AG09309 (cell line): ENCODE results near the gene ABHD12.

ENCODE experiments used
- DNase-seq: peaks from one replicate; pipeline ENCODE4 v3.0.0-alpha.2; 2010; ENCODE audit warnings: low read depth
- H3K4me3 ChIP-seq: 2 replicates; pipeline ENCODE4 v1.5.1; 2011; ENCODE audit warnings: mild to moderate bottlenecking, low read depth, low read length, moderate library complexity; ENCODE audit not compliant: control insufficient read depth
- TF ChIP-seq, protein P1 (sequence below): IDR thresholded peaks from 2 replicates; pipeline ENCODE4 v1.5.1; 2011; ENCODE audit warnings: mild to moderate bottlenecking, low read depth, low read length, inconsistent platforms; ENCODE audit not compliant: insufficient read depth, control insufficient read depth; ENCODE audit errors: missing control alignments

The ABHD12 gene

DNA sequence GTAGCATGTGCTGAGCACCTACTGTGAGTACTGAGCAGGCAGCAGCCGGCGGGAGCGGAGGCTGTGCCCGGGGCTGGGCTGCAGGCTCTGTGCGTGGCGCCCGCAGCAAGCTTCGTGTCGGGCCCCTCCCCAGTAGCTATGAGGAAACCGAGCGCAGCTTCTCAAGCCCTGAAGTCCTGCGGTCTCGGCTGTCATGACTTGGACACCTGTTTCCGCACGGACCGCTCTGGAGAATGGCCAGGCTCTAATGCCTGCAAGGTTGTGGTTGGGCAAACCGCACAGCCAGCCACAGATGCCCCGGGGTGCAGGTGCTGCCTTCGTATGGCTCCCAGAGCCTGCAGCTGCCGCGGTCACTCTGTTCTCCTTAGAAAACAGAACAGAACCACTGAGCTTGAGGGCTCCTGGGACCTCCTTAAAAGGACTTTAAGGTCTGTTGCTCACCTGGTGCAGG is 109.1 kb downstream of the ABHD12 start:
- DNase-seq: no peak
- H3K4me3 ChIP-seq: no peak overlapping the region
- TF ChIP-seq, protein P1, sequence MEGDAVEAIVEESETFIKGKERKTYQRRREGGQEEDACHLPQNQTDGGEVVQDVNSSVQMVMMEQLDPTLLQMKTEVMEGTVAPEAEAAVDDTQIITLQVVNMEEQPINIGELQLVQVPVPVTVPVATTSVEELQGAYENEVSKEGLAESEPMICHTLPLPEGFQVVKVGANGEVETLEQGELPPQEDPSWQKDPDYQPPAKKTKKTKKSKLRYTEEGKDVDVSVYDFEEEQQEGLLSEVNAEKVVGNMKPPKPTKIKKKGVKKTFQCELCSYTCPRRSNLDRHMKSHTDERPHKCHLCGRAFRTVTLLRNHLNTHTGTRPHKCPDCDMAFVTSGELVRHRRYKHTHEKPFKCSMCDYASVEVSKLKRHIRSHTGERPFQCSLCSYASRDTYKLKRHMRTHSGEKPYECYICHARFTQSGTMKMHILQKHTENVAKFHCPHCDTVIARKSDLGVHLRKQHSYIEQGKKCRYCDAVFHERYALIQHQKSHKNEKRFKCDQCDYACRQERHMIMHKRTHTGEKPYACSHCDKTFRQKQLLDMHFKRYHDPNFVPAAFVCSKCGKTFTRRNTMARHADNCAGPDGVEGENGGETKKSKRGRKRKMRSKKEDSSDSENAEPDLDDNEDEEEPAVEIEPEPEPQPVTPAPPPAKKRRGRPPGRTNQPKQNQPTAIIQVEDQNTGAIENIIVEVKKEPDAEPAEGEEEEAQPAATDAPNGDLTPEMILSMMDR: no peak

- no peak overlapping the region for H3K4me3 ChIP-seq
- TF ChIP-seq, protein P1: no peak
- no peak for DNase-seq
Observed at GRCh38 chr20:25280574-25281535, 109.8 kb downstream of the ABHD12 start.

GRCh38 chr20:25280051-25280573 is 110.5 kb downstream of the ABHD12 start:
- no peak for DNase-seq
- TF ChIP-seq, protein P1: no peak
- no peak overlapping the region for H3K4me3 ChIP-seq

DNA sequence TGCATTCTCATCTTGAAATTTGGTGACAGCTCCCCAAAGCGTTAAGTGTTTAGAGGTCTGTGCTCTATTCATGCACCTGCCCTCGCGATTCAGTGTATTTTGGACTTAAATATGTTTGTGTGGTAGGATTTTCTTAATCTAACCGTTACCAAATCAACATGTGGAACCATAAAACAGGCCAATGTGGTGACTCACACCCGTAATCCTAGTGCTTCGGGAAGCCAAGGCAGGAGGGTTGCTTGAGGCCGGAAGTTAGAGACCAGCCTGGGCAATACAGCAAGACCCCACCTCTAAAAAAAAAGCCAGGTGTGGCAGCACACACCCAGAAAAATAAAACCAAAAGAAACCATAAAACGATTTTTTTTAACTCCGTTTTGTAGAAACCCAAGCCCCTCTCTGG is 111.2 kb downstream of the ABHD12 start:
- TF ChIP-seq, protein P1: no peak
- DNase-seq: no peak
- H3K4me3 ChIP-seq: no peak overlapping the region

DNA sequence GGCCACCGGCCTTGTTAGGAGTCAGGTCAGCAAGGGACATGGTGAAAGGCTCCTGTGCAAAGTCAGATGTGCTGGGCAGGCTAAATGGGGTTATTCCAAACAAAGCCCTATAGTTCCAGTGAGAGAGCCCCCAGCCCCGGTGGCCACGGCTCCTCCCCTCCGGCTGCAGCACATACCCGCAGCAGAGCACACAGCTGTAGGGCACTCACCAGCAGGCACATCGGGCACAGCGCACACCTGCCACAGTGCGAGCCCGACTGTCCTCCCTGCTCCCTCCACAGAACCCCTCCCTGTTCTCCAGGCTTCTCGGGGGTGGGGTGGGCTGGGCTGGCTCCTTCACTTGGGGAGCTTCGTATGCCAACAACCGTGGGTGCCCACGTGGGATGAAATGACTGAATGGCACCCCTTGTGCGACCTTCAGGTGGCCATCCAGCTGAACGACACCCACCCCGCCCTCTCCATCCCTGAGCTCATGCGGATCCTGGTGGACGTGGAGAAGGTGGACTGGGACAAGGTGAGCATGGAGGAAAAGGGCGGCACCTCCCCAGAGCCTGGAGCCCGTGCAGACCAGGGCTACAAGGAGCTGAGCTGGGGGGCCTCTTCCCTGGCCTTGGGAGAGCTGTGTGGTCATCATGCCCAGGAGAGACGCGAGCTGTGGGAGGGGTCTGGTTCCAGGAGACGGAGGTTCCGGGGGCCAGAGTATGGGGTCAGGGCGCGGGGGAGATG is 111.8 kb downstream of the ABHD12 start:
- TF ChIP-seq, protein P1: no peak
- no peak overlapping the region for H3K4me3 ChIP-seq
- DNase-seq: no peak

- no peak for DNase-seq
- no peak overlapping the region for H3K4me3 ChIP-seq
- TF ChIP-seq, protein P1: no peak
Observed at GRCh38 chr20:25277941-25278521, 112.6 kb downstream of the ABHD12 start.
